HG03460 (cell line): ENCODE measurements around the gene VPS13D.

Experiments
- ATAC-seq: cut with Tn5 transposase; IDR thresholded peaks from one replicate; pipeline ENCODE4 v1.9.1; 2021; ENCODE audit not compliant: unreplicated experiment

VPS13D gene

DNA sequence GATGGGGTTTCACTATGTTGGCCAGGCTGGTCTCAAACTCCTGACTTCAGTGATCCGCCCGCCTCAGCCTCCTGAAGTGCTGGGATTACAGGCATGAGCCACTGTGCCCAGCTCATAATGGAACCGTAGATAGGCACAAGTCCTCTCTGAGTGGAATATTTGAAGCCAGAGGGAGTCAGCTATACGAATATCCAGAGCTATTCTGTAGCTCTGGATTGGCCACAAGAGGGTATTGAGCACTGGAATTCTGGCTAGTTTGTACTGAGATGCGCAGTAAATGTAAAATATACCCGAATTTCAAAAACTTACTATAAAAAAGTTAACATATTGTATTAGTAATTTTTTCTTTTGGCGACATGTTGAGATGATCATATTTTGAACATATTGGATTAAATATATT is 851 bp upstream of the VPS13D start:
- no peak for ATAC-seq

DNA sequence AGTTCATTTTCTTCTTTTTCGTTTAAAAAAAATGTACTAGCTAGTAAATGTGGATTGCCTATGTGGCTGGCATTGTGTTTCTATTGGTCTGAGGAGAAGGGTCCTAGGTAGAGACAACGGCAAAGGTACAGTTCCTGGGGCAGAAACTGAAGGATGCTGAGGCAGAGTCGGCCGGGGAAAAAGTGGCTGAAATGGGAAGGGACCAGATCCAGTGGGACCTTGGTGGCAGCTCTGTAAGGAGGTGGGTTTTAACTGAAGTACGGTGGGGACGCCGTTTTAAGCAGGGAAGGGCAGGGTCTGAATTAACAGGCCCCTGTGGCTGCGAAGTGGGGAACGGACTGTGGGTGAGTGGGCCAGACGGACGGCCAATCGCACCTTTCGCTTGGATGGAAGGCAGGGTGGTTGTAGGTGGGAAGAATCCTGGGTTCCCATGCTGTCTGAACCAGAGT is 420 bp upstream of the VPS13D start:
- no peak for ATAC-seq

DNA sequence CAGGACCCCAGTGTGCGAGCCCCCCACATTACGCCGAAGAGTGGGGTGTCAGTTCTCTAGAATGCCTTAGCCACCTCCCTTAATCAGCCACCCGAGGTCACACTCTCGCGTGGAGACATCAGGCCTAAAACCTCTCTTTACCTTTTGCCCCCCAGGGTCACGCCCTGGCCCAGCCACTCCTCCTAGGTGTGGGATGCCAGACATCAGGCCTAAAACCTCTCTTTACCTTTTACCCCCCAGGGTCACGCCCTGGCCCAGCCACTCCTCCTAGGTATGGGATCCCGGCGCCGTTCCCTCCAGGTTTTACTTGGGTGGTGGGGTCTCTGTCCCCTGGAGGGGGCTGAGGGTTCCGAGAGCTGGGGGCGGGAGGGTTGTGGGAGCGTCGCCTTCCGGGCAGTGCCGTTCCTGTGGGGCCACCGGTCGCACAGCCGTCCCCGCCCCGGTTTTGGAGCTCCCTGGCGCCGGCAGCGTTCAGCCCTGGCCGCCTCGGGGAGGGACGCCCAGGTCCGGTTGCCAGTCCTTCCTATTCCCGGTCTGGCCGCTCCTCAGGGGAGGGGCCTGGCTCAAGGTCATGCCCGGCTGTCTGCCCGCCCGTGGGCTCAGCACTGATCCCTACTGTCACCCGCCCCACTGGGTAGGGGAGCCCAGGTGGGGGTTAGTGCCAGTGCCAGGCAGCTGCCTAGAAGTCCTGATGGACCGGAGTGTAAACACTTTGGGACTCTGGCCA is 882 bp downstream of the VPS13D start:
- ATAC-seq: peak; percentile 17

DNA sequence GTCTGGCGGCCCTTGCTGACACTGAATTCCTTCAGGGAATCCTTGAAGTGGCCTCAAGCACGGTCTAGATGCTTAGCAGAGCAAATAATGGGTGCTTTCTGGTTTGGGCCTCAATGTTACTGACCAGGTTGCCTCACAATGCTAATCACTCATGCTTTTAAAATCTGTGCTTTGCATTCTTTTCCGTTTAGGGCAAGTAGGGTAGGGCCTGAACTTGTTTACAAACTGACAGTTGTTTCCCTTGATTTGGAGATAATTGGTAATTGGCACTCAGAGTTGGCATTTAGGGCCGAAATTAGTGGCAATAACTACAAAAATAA is 1.4 kb downstream of the VPS13D start:
- no peak for ATAC-seq

DNA sequence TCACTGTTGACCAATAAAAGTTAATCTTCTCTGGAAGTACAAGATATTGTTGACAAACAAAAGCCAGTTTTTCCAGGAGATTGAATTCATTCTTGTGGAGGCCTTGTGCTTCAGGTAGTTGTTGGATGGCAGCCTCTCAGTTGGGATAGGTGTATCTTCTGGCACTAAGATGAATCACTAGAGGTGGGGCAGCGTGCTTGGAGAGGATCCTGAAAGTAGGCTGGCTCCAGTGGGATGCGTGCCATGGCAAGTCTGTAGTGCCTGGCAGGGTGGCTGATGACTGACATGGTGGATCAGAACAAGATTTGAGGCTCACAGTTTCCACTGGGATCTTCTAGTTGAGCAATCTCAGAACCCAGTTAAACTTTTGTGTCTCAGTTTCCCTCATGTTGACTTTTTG is 2.4 kb downstream of the VPS13D start:
- ATAC-seq: no peak

DNA sequence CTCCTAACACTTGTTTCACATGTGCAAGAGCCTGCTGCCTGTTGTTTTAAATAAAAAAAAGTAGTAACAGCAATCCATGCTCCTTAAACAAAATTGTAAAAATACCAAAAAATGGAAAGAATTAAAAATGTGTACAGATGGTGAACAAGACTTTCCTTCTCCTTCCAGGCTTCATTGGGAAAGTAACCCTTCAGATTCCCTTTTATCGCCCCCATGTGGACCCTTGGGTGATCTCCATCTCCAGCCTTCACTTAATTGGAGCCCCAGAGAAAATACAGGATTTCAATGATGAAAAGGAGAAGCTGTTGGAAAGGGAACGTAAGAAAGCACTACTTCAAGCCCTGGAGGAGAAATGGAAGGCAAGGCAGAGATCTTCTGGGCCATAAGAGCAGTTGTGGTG is 14.2 kb downstream of the VPS13D start:
- no peak for ATAC-seq

DNA sequence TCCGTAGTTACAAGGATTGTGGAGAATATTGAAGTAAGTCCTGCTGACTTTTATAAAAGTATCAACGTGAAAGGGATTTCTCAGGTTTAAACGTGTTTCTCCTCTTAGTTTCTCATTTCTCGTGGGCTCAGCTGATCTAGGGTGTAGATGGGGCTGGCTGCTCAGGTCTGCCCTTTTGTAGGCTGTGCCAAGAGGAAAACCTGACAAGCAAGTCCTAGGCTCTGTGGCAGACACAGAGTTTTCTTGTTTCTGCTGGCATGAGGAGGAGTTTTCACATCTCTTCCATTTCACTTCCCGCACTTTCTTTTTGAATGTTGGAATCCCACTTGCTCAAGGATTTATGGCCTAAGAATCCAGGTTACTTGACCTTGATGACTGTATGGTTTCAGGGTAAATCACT is 14.8 kb downstream of the VPS13D start:
- ATAC-seq: no peak

DNA sequence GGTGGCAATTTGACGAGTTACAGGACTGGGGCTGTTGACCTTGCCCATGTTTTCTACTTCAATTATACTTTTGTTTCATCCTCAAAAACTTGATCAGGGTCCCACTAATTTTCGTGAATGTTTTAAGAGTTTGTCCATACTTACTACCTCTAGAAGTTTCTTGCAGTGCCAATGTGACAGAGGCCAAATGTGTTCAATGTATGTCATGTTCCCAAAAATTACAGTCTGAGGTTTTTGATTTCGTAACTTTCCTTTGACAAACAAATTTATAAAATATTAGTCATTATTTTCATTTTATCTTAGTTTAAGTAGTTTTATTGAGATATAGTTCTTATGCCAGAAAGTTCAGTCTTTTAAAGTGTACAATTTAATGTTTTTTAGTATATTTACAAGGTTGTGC is 15.3 kb downstream of the VPS13D start:
- no peak for ATAC-seq

DNA sequence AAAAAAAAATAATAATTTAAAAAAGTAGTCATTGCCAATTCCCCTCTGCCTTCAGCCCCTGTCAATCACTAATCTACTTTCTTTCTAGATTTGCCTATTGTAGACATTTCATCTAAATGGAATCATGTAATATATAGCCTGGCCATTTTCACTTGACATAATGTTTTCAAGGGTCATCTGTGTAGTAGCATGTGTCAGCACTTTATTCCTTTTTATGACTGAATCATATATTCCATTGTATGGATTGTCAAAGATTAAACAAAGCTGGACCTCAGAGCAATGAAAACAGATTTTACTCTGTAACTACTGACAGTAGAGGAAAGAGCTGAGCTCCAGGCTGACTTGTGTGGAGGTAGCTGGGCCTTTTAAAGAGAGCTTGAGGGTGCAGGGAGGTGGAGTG is 15.9 kb downstream of the VPS13D start:
- ATAC-seq: no peak

GRCh38 chr1:12246584-12246983 is 16.8 kb downstream of the VPS13D start:
- no peak for ATAC-seq

DNA sequence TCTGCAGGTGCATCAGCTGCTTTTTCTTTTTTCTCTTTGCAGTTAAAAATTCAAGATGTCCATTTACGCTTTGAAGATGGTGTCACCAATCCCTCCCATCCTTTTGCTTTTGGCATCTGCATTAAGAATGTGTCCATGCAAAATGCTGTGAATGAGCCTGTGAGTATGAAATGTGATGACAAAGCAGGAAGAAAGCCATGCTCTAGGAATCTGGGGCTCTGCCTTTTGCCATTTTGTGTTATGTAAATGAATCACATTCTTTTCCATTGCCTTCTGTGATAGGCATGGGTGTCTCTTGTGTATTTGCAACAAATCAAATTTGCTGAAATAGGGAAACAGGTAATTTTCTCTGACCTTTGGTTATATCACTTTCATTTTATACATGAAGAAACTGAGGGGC is 19.4 kb downstream of the VPS13D start:
- ATAC-seq: no peak

GRCh38 chr1:12249748-12250147 is 19.9 kb downstream of the VPS13D start:
- ATAC-seq: no peak

- ATAC-seq: no peak
These were observed 21.6 kb downstream of the VPS13D start for GRCh38 chr1:12251442-12251841.

- ATAC-seq: no peak
These were observed 26.1 kb downstream of the VPS13D start for GRCh38 chr1:12255913-12256312.

DNA sequence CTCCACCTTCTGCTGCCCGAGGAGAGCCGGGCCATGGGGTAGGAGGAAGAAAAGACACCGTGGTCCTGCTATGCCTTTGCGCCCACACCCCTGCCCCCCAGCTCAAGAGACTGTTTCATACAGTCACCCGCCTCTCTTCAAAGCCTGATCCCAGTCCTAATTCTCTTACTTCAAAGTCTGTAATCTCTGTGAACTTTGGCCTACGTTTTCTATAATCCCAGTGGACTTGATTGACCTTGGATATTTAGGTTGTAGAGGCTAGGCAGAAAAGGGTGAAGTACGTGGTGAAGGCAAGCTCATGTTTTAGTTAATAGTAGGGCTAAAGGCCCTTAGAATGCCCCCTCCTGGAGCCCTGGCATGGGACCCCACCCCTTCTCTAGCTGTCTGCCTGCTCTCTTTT is 28.4 kb downstream of the VPS13D start:
- ATAC-seq: no peak

DNA sequence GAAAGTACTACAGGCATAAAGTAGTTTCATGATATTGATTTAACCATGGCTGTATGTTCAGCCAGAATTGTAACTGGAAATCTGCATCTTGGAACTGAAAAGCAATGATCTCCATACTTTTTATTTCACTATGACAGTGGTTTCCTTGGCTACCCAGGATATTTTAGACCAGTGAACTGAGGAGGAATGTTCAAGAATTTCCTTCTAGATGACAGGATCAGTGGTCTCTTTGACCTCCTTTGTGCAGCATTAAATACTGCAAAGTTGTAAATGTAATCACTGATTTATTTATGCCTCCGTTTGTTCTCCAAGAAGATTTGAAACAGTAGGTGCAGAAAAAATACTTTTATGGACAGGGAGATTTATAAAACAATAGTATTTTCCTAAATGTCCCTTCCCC is 39.5 kb downstream of the VPS13D start:
- no peak for ATAC-seq

GRCh38 chr1:12271033-12271432 is 41.2 kb downstream of the VPS13D start:
- no peak for ATAC-seq

GRCh38 chr1:12272770-12273169 is 42.9 kb downstream of the VPS13D start:
- ATAC-seq: no peak

DNA sequence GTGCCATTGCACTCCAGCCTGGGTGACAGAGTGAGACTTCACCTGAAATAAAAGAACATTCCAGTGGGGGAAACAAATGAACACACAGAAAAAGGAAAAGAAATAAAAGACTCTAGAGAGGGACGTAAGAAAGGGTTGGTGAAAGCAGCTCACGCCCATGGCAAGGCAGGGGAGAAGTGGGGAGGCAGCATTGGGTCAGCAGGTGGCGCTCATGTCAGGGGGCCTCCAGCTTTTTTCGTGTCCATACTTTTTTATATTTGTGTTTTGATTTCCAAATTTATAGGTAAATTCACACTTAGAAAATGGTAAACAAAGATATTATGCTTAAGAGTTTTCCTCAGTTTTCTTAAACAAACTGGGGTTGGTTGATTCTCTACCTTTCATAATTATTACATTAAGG is 45.5 kb downstream of the VPS13D start:
- ATAC-seq: no peak

- no peak for ATAC-seq
These were observed 46.4 kb downstream of the VPS13D start for GRCh38 chr1:12276225-12276624.

GRCh38 chr1:12279003-12279402 is 49.2 kb downstream of the VPS13D start:
- no peak for ATAC-seq

DNA sequence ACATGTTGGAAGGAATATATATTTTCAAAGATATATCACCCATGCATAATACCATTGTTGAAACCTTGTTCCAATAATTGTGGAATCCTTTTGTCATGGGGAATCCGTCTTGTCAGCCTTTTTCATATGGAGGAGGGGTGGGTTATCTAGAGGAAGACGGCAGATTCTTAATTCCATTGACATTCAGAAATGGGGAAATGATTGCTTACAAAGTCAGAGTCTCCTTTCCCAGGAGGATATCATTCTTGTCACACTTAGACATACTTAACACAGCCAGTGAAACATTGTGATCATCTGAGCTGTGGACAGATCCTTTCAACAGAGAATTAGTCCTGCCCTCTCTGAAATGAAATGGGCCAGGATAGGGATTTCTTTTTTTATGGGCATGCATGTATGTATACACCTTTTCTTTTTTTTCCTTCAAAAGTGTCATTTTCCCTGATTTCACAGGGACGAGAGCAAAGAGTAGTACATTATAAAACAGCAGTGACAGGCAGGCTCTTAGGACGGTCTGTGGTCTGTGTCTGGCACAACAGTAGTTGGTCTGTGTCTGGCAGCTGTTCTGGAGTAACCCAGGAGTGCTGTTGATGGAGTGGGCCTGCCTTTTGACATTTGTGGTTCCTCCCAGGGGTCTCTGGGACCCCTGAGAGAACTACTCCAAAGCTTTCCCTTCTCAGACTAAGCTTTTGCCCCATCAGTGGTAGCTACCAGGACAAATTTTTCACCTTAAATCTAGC is 50.1 kb downstream of the VPS13D start:
- no peak for ATAC-seq

GRCh38 chr1:12282142-12282541 is 52.3 kb downstream of the VPS13D start:
- no peak for ATAC-seq
